ENCODE results near the gene CKAP5.

GRCh38 chr11:46706886-46707285, 139.2 kb downstream of the CKAP5 start:
- TF ChIP-seq CTCF (conservative IDR thresholded peaks at IDR 0.05; ENCODE audit: low read length) (no peak), EZH2phosphoT487 (IDR thresholded peaks at IDR 0.05; ENCODE audit: borderline replicate concordance, low read depth, low read length) (no peak)
